ENCODE results near the gene THNSL1. TPM values are rescaled to one million over a fixed set of nuclear protein-coding genes. Genes with fewer than 3 reads are reported as not detected.

THNSL1 gene
- total RNA-seq, 2 experiments from 2014 or later, result 5.5 to 8.3 TPM

GRCh38 chr10:25072786-25073185 lies 56.4 kb downstream of the THNSL1 start:
- no peak overlapping the region for H3K27ac ChIP-seq (ENCODE audit: low read depth, low read length, poor library complexity, severe bottlenecking)
- DNase-seq (ENCODE audit: low spot score), result no peak
- no peaks in the 10 kb centered on the region for H3K4me1 ChIP-seq (ENCODE audit: insufficient read depth, low read length, poor library complexity, severe bottlenecking)
- no peak for TF ChIP-seq EZH2phosphoT487 (IDR thresholded peaks at IDR 0.05; ENCODE audit: borderline replicate concordance, low read depth, low read length)
- TF ChIP-seq CTCF (conservative IDR thresholded peaks at IDR 0.05; ENCODE audit: low read length), result no peak
- no peak overlapping the region for H3K4me2 ChIP-seq (ENCODE audit: low read length)
- no peaks in the 10 kb centered on the region for H3K36me3 ChIP-seq (ENCODE audit: insufficient read depth, low read length)
- H2AFZ ChIP-seq (ENCODE audit: low read length), result no peak overlapping the region
- no peak overlapping the region for H3K4me3 ChIP-seq (ENCODE audit: low read depth, low read length, poor library complexity, severe bottlenecking)
- CTCF ChIA-PET (ENCODE audit: unreplicated experiment), result no interaction called here
- no peaks in the 10 kb centered on the region for H4K20me1 ChIP-seq (ENCODE audit: insufficient read depth, low read length)
- H3K9me3 ChIP-seq (ENCODE audit: low read length), result no peaks in the 10 kb centered on the region
- BruUV-seq (replicated peaks), result no TSS peak
- H3K9me2 ChIP-seq (ENCODE audit: insufficient read depth, low read length), result no peaks in the 10 kb centered on the region
- intact Hi-C loops (cut with micrococcal nuclease; ENCODE audit: unreplicated experiment), result no loop called here
- POLR2A ChIA-PET, result no interaction called here
- no peaks in the 10 kb centered on the region for H3K79me2 ChIP-seq (ENCODE audit: insufficient read depth, low read depth, low read length)

GRCh38 chr10:25075825-25076224 lies 59.4 kb downstream of the THNSL1 start:
- H2AFZ ChIP-seq (ENCODE audit: low read length), result no peak overlapping the region
- BruUV-seq (replicated peaks), result no TSS peak
- H3K79me2 ChIP-seq (ENCODE audit: insufficient read depth, low read depth, low read length), result no peaks in the 10 kb centered on the region
- no peak for DNase-seq (ENCODE audit: low spot score)
- no peak overlapping the region for H3K27ac ChIP-seq (ENCODE audit: low read depth, low read length, poor library complexity, severe bottlenecking)
- H3K36me3 ChIP-seq (ENCODE audit: insufficient read depth, low read length), result no peaks in the 10 kb centered on the region
- H3K4me1 ChIP-seq (ENCODE audit: insufficient read depth, low read length, poor library complexity, severe bottlenecking), result no peaks in the 10 kb centered on the region
- POLR2A ChIA-PET, result interaction anchor here (1.3 kb wide), 1 partner anchor 122 kb away, joined by 3 read pairs; no protein-coding TSS in a partner anchor
- H3K4me3 ChIP-seq (ENCODE audit: low read depth, low read length, poor library complexity, severe bottlenecking), result no peak overlapping the region
- CTCF ChIA-PET (ENCODE audit: unreplicated experiment), result no interaction called here
- no peak for TF ChIP-seq EZH2phosphoT487 (IDR thresholded peaks at IDR 0.05; ENCODE audit: borderline replicate concordance, low read depth, low read length)
- no peak for TF ChIP-seq CTCF (conservative IDR thresholded peaks at IDR 0.05; ENCODE audit: low read length)
- no peaks in the 10 kb centered on the region for H3K9me2 ChIP-seq (ENCODE audit: insufficient read depth, low read length)
- H4K20me1 ChIP-seq (ENCODE audit: insufficient read depth, low read length), result no peaks in the 10 kb centered on the region
- no peaks in the 10 kb centered on the region for H3K9me3 ChIP-seq (ENCODE audit: low read length)
- intact Hi-C loops (cut with micrococcal nuclease; ENCODE audit: unreplicated experiment), result no loop called here
- H3K4me2 ChIP-seq (ENCODE audit: low read length), result no peak overlapping the region

Other genes with a start within 250 kb of the THNSL1 start
- not detected in 2 replicates for gene PRTFDC1, start 64.0 kb upstream of the THNSL1 start, total RNA-seq (2014; rRNA removed; shearing (Covaris generic))
- not detected in 2 replicates for gene PRTFDC1, start 64.0 kb upstream of the THNSL1 start, total RNA-seq (2022)
- 0.39 TPM in 1 of 2 replicates, not detected in the other for gene ENKUR, start 454 bp upstream of the THNSL1 start, total RNA-seq (2014; rRNA removed; shearing (Covaris generic))
- gene ENKUR, start 454 bp upstream of the THNSL1 start, total RNA-seq (2022), result not detected in 2 replicates
- not detected in 2 replicates for gene GPR158, start 158.4 kb downstream of the THNSL1 start, total RNA-seq (2014; rRNA removed; shearing (Covaris generic))
- not detected in 2 replicates for gene GPR158, start 158.4 kb downstream of the THNSL1 start, total RNA-seq (2022)

Data from OCI-LY7 (cell line).